GM10266 (cell line): ENCODE results near the gene CROCC2.

ENCODE experiments used
- DNase-seq: peaks from one replicate; pipeline ENCODE4 v3.0.0; 2012; ENCODE audit errors: extremely low spot score
- CTCF ChIP-seq: IDR thresholded peaks from 2 replicates; pipeline ENCODE4 v1.5.1; 2012; ENCODE audit warnings: mild to moderate bottlenecking, low read depth; ENCODE audit not compliant: control insufficient read depth, insufficient read depth; ENCODE audit errors: missing control alignments

CROCC2 gene

DNA sequence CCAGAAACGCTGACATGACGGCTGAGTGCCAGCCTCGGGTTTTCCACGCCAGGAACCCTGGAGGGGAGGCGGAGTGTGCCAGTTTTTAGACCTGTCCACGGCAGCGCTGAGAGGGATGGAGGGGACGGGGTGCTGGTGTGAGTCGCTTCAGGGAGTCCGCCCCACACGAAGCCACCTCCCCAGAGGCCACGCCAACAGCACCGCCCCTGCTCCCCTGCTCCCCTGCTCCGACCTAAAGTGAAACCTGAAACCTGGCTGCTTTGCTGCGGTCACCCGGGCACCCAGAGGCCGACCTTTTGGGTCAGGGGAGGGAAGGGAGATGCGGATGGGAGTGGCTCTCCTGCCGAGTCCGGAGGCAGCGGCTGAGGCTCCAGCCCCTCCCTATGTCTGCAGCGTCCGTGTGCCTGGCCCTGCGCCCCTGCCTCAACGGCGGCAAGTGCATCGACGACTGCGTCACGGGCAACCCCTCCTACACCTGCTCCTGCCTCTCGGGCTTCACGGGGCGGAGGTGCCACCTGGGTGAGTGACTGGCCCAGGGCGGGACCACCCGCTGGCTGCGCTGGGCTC lies 130.3 kb downstream of the CROCC2 start:
- peak; percentile 88 for DNase-seq
- TF ChIP-seq CTCF: no peak

DNA sequence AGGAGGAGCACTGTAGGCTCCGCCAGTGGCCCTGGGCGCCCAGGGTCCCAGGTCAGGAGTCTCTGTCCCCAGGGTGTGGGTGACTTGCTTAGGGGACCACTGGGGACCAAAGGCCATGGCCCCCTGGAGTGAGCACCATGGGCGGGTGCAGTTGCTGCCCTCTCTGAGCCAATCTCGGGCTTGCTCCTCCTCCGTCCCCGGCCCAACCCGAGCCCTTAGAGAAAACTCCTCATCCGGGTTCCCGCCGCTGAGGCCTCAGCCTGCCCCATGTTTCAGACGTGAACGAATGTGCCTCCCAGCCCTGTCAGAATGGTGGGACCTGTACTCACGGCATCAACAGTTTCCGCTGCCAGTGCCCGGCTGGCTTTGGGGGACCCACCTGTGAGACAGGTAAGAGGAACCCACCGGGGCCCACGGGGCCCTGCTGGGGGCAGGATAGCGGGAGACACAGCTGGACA lies 130.9 kb downstream of the CROCC2 start:
- peak; percentile 73 for DNase-seq
- TF ChIP-seq CTCF: no peak

DNA sequence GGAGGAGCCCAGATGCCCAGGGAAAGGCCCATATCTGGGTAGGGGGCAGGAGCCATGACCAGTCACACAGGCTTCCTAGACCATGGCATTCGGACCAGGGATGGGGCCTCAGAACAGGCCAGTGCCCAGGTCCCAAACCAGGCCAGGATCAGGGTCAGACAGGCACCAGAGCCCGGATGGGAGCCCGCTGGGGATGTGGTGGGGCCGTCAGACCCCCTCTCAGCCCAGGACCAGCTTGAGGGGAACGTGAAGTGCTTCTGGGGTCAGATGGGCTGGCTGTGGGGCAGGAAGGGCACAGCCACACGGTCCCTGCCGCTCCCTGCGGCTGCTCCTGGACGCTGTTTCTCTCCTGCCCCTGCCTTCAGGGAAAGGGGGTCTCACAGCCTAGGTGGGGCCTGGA lies 131.4 kb downstream of the CROCC2 start:
- no peak for DNase-seq
- TF ChIP-seq CTCF: no peak

- no peak for DNase-seq
- no peak for TF ChIP-seq CTCF
Observed at GRCh38 chr2:241038374-241039180, 132.4 kb downstream of the CROCC2 start.

- TF ChIP-seq CTCF: no peak
- no peak for DNase-seq
Observed at GRCh38 chr2:241039416-241039815, 133.3 kb downstream of the CROCC2 start.

DNA sequence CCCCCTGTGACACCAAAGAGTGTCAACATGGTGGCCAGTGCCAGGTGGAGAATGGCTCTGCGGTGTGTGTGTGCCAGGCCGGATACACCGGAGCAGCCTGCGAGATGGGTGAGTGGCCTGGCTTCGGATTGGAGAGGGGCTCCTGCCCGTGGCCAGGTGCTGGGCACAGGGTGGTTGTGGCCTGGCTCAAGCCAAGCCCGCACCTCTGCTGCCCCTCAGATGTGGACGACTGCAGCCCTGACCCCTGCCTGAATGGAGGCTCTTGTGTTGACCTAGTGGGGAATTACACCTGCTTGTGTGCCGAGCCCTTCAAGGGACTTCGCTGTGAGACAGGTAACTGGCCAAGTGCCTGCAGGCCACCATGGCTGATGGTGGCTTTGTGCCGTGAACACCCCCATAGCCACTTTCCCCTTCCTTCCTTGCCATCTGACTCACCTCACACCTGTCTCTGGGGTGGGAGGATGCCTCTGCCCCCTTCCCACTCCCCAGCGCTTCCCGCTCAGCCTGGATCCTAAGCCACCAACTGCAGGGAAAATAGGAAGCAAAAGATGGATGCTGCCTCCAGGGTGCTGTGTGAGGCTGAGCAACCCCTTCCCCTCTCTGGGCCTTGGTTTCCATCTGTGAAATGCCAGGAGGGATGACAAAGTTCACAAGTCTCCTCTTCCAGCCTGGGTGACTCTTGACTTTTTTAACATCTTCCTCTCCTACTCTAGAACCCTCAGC lies 134.1 kb downstream of the CROCC2 start:
- TF ChIP-seq CTCF: no peak
- DNase-seq: no peak
